ENCODE data around the gene WWOX. TPM values are rescaled to one million over a fixed set of nuclear protein-coding genes. Genes with fewer than 3 reads are reported as not detected.

WWOX gene
- total RNA-seq, 1 experiment from 2014 or later = 79.9 TPM

DNA sequence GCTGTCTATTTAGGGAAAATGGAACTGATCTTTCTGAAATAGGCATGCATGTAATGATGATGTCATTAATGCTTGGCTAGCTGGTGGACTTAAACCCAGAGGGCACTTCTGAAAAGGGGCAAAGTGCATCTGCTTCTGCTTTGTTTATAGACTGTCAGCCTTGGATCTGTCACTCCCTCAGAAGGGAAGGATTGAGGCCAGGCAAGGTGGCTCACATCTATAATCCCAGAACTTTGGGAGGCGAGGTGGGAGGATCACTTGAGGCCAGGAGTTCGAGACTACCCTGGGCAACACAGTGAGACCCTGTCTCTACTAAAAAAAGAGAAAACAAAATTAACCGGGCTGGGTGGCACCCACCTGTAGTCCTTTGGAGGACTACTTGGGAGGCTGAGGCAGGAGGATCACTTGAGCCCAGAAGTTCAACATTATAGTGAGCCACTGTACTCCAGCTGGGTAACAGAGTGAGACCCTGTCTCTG lies 185.5 kb downstream of the WWOX start:
- Histone ChIP-seq H3K27ac (ENCODE audit: low read depth, low read length, poor library complexity, severe bottlenecking) (no peak overlapping the region), H3K4me1 (ENCODE audit: insufficient read depth, low read length, poor library complexity, severe bottlenecking) (no peaks in the 10 kb centered on the region), H3K9me3 (ENCODE audit: low read depth, low read length, poor library complexity, severe bottlenecking) (no peaks in the 10 kb centered on the region), H3K4me3 (ENCODE audit: low read depth, low read length, poor library complexity, severe bottlenecking) (no peak overlapping the region), H3K36me3 (ENCODE audit: insufficient read depth, low read length, poor library complexity, severe bottlenecking) (no peaks in the 10 kb centered on the region), H3K27me3 (replicated peaks; ENCODE audit: insufficient read depth, low read depth, low read length, poor library complexity) (no peaks in the 10 kb centered on the region)
- no peak for DNase-seq (ENCODE audit: low spot score)
- intact Hi-C loops (cut with micrococcal nuclease; ENCODE audit: unreplicated experiment) = no loop called here
- TF ChIP-seq CTCF (conservative IDR thresholded peaks at IDR 0.05; ENCODE audit: low read depth, low read length) (no peak), EZH2 (IDR thresholded peaks at IDR 0.05; ENCODE audit: borderline replicate concordance, low read depth, low read length, poor library complexity, severe bottlenecking) (no peak)
- BruUV-seq (replicated peaks) = no TSS peak
- POLR2A ChIA-PET (ENCODE audit: low non-redundant PET) = no interaction called here
- CTCF ChIA-PET = no interaction called here

GRCh38 chr16:78285437-78285922 lies 186.0 kb downstream of the WWOX start:
- BruUV-seq (replicated peaks) = no TSS peak
- H3K36me3 ChIP-seq (ENCODE audit: insufficient read depth, low read length, poor library complexity, severe bottlenecking) = no peaks in the 10 kb centered on the region
- no peak for DNase-seq (ENCODE audit: low spot score)
- no peak for TF ChIP-seq CTCF (conservative IDR thresholded peaks at IDR 0.05; ENCODE audit: low read depth, low read length)
- TF ChIP-seq EZH2 (IDR thresholded peaks at IDR 0.05; ENCODE audit: borderline replicate concordance, low read depth, low read length, poor library complexity, severe bottlenecking) = no peak
- intact Hi-C loops (cut with micrococcal nuclease; ENCODE audit: unreplicated experiment) = no loop called here
- ChIA-PET POLR2A (ENCODE audit: low non-redundant PET) (no interaction called here), CTCF (no interaction called here)
- H3K9me3 ChIP-seq (ENCODE audit: low read depth, low read length, poor library complexity, severe bottlenecking) = peaks cover 1% of the 10 kb centered on the region
- H3K4me1 ChIP-seq (ENCODE audit: insufficient read depth, low read length, poor library complexity, severe bottlenecking) = no peaks in the 10 kb centered on the region
- H3K27ac ChIP-seq (ENCODE audit: low read depth, low read length, poor library complexity, severe bottlenecking) = no peak overlapping the region
- no peaks in the 10 kb centered on the region for H3K27me3 ChIP-seq (replicated peaks; ENCODE audit: insufficient read depth, low read depth, low read length, poor library complexity)
- no peak overlapping the region for H3K4me3 ChIP-seq (ENCODE audit: low read depth, low read length, poor library complexity, severe bottlenecking)

DNA sequence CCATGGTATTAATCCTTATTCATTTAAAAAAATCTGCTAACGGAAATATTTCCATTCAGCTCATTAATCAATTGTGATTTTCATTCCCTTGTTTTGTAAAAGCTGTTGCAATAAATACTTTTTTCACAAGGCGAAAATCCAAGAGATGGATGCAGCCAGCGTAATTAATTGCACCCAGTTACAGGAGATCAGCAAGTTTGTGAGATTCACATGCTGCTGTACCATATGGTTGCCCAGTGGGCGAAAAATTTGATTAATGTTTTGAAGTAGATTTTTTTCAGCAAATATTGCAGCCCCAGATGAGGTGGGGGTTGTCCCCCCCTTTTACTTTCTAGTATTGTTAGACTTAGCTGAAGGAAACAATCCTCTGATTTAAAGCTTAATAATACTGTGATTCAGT lies 186.6 kb downstream of the WWOX start:
- TF ChIP-seq CTCF (conservative IDR thresholded peaks at IDR 0.05; ENCODE audit: low read depth, low read length) = no peak
- TF ChIP-seq EZH2 (IDR thresholded peaks at IDR 0.05; ENCODE audit: borderline replicate concordance, low read depth, low read length, poor library complexity, severe bottlenecking) = no peak
- Histone ChIP-seq H3K36me3 (ENCODE audit: insufficient read depth, low read length, poor library complexity, severe bottlenecking) (no peaks in the 10 kb centered on the region), H3K4me1 (ENCODE audit: insufficient read depth, low read length, poor library complexity, severe bottlenecking) (no peaks in the 10 kb centered on the region), H3K27ac (ENCODE audit: low read depth, low read length, poor library complexity, severe bottlenecking) (no peak overlapping the region), H3K9me3 (ENCODE audit: low read depth, low read length, poor library complexity, severe bottlenecking) (peaks cover 7% of the 10 kb centered on the region), H3K27me3 (replicated peaks; ENCODE audit: insufficient read depth, low read depth, low read length, poor library complexity) (no peaks in the 10 kb centered on the region), H3K4me3 (ENCODE audit: low read depth, low read length, poor library complexity, severe bottlenecking) (no peak overlapping the region)
- no TSS peak for BruUV-seq (replicated peaks)
- intact Hi-C loops (cut with micrococcal nuclease; ENCODE audit: unreplicated experiment) = no loop called here
- ChIA-PET POLR2A (ENCODE audit: low non-redundant PET) (no interaction called here), CTCF (no interaction called here)
- DNase-seq (ENCODE audit: low spot score) = no peak

Data from A673 (cell line).